Measurements from ENCODE around the gene DKK1.
"Not testable (repeated sequence)": the region's sequence is repeated elsewhere in the genome, so short reads cannot be mapped to it uniquely, and the experiment has no call there.

The DKK1 gene

GRCh38 chr10:52318136-52318701 is 4.1 kb downstream of the DKK1 start:
- DNase-seq = no peak

GRCh38 chr10:52318822-52319464 is 4.9 kb downstream of the DKK1 start:
- DNase-seq = no peak

GRCh38 chr10:52319926-52320325 is 5.8 kb downstream of the DKK1 start:
- no peak for DNase-seq

GRCh38 chr10:52322323-52322722 is 8.2 kb downstream of the DKK1 start:
- DNase-seq = no peak

- DNase-seq = no peak
Measured at GRCh38 chr10:52322936-52323335, 8.9 kb downstream of the DKK1 start.

GRCh38 chr10:52326382-52326781 is 12.3 kb downstream of the DKK1 start:
- DNase-seq = no peak

- DNase-seq = no peak
Measured at GRCh38 chr10:52331638-52332364, 17.7 kb downstream of the DKK1 start.

- DNase-seq = no peak
Measured at GRCh38 chr10:52332815-52333214, 18.7 kb downstream of the DKK1 start.

- no peak for DNase-seq
Measured at GRCh38 chr10:52334595-52334994, 20.5 kb downstream of the DKK1 start.

- no peak for DNase-seq
Measured at GRCh38 chr10:52335665-52336064, 21.6 kb downstream of the DKK1 start.

- no peak for DNase-seq
Measured at GRCh38 chr10:52337225-52337624, 23.1 kb downstream of the DKK1 start.

GRCh38 chr10:52343439-52343838 is 29.4 kb downstream of the DKK1 start:
- no peak for DNase-seq

GRCh38 chr10:52346394-52347326 is 32.6 kb downstream of the DKK1 start:
- DNase-seq = no peak

- DNase-seq = no peak
Measured at GRCh38 chr10:52347327-52347667, 33.2 kb downstream of the DKK1 start.

- no peak for DNase-seq
Measured at GRCh38 chr10:52348037-52348564, 34.0 kb downstream of the DKK1 start.

GRCh38 chr10:52351914-52352330 is 37.8 kb downstream of the DKK1 start:
- no peak for DNase-seq

GRCh38 chr10:52353205-52353604 is 39.1 kb downstream of the DKK1 start:
- no peak for DNase-seq

- no peak for DNase-seq
Measured at GRCh38 chr10:52353960-52354394, 39.9 kb downstream of the DKK1 start.

GRCh38 chr10:52357971-52358370 is 43.9 kb downstream of the DKK1 start:
- no peak for DNase-seq

- no peak for DNase-seq
Measured at GRCh38 chr10:52359441-52359840, 45.4 kb downstream of the DKK1 start.

GRCh38 chr10:52365547-52366432 is 51.7 kb downstream of the DKK1 start:
- not testable (repeated sequence) for DNase-seq
